Activated effector memory CD4-positive, alpha-beta T cell treated with anti-CD3 and anti-CD28 coated beads, Interleukin-2, amount 50 U/mL, for 16 hours (primary cell): ENCODE data around the gene GLS.
"Not testable (repeated sequence)": the region's sequence is repeated elsewhere in the genome, so short reads cannot be mapped to it uniquely, and the experiment has no call there.

Experiments used
- DNase-seq: peaks from one replicate; pipeline ENCODE4 v3.0.0-alpha.2; 2020

Gene GLS

DNA sequence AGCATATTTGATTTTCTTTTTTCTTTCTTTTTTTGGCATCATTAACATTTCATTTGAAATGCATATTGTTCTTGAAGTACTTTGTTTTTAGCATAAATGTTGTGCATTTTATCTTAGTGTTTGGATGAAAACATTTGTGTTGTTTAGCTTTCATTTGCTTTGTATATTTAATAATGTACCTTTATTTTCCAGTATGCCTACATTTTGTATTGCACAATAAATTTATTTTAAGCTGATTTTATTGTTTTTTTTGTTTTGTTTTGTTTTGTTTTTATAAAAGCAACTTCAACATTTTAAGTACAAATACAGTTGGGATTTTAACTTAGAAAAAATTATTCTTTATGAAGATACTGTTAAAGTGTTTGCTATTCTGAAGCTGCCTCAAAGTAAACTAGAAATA lies 54.4 kb downstream of the GLS start:
- no peak for DNase-seq

DNA sequence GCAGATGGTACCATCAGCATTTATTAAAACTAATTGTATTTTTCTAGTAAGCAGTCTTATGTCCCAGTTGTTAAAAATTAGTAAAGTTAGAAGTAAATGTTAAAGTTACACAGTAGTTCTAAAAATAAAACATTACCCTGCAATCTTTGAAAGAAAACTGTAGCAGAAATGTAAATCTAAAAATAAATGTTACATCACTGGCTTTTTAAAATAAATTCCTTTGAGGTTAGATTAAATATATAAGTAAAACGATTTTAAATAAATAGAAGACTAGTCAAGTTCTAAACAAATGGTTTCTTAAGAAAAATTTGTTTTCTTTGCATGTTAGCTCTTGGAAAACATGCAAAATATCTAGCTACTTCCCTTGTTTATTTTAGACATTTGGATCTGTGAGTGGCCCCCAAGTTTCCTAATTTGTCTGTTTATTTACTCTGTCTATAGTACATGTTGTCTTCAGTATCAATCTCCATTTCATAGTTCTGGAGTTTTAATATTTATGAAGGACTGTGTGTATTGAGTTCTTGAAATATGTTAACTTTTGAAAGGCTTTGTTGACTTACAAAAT lies 58.2 kb downstream of the GLS start:
- no peak for DNase-seq

GRCh38 chr2:190940454-190940853 lies 59.8 kb downstream of the GLS start:
- DNase-seq, result no peak

- DNase-seq, result no peak
Observed at GRCh38 chr2:190941571-190941970, 61.0 kb downstream of the GLS start.

DNA sequence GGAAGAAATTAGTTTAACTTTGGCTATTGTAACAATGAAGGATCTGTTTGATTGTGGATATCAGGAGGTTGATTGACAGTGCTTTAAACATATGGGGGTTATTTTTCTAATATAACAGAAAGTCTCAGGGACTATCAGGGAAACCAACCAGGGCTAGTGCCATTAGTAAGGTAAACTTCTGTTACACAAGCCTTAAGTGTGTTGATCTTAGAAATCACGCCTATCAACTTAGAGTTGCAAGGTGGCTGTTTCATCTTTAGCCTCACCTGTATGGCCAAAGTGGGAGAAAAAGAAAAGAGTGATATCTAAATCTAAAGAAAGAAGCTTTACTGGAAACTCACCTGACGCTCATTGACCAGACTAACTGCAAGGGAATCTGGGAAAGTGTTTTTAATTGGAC lies 62.1 kb downstream of the GLS start:
- DNase-seq, result no peak

- no peak for DNase-seq
Observed at GRCh38 chr2:190943706-190944105, 63.1 kb downstream of the GLS start.

DNA sequence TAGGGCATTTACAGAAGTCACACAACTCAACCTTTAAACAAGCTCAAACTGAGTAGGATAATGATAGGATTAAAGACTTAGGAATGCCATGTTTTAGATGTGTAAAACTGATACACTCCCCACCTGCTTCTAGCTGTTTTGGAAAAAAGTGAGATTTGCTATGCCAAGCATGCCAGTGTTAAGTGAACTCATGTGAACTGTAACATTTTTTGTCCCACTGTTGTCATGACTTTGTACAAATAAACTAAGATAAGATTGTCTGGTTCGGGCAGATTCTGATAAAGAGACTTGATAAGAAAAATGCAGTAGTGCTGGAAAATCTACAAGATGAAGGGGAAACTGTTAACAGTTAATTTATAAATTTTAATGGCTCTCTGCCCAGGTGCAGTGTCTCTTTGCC lies 66.5 kb downstream of the GLS start:
- no peak for DNase-seq

- DNase-seq, result no peak
Observed at GRCh38 chr2:190947711-190948251, 67.2 kb downstream of the GLS start.

DNA sequence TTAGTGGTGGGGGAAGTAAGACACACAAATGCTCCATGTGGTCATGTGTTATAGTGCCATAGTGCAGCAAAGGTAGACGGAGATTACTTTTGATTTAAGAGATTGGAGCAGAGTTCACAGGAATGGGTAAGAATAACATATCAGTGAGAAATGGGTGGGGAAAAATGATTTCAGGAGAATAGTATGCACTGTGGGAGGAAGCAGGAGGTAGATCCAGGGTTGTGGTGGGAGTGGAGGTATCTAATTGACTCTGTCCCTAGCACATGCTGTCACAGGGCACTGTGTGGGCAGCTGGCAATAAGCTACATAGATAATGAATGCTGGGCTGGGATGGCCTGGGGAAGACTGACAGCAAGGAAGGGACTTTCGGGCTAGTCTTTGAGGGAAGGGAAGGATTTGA lies 68.0 kb downstream of the GLS start:
- DNase-seq, result no peak

DNA sequence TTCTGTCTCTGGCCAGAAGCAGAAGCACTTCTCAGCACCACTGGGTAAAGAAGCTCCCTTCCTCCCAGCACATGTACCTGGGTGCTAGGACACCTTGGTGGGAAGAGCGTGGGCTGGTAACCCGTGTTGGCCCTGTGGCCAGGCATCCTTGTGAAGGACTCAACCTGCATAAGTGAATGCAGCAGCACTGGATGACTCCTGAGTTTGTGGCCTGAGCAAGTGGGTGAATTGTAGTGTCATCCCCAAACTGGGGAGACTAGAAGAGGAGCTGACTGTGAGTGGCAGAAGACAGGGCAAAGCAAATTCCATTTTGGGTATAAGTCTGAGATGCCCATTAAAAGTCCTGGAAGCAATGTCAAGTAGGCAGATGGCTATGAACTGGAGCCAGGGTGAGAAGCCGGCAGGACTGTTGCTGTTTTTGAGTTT lies 70.0 kb downstream of the GLS start:
- no peak for DNase-seq

- DNase-seq, result no peak
Observed at GRCh38 chr2:190953257-190953656, 72.6 kb downstream of the GLS start.

GRCh38 chr2:190959911-190960788 lies 79.5 kb downstream of the GLS start:
- no peak for DNase-seq

DNA sequence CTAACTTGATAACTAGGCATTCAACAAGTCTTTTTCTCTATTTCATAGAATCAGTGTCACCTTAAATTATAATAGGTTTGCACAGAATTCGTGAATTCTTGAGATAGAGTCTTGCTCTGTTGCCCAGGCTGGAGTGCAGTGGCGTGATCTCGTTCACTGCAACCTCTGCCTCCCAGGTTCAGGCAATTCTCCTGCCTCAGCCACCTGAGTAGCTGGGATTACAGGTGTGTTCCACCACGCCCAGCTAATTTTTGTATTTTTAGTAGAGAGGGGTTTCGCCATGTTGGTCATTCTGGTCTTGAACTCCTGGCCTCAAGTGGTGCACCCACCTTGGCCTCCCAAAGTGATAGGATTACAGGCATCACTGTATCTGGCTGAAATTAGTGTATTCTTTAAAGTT lies 80.5 kb downstream of the GLS start:
- DNase-seq, result not testable (repeated sequence)

- no peak for DNase-seq
Observed at GRCh38 chr2:190961918-190962487, 81.4 kb downstream of the GLS start.

DNA sequence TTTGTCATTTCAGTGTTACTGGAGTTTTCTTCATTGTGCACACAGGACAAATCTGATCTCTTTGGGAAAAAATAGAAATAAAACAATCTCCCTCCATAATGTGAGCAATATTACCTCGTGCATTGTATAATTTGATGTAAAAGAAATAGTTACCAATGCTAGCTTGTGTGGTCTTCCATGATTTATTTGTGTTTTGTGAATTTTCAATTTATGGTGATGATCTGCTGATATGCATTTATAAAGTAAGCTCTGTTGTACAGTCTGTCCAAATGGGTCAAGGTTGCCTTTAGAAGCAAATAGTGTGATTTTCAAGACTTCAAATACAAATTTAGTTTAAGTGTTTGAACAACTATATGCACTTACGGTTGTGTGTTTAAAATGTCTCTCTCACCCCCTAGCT lies 82.5 kb downstream of the GLS start:
- DNase-seq, result no peak

- no peak for DNase-seq
Observed at GRCh38 chr2:190964170-190964795, 83.7 kb downstream of the GLS start.

DNA sequence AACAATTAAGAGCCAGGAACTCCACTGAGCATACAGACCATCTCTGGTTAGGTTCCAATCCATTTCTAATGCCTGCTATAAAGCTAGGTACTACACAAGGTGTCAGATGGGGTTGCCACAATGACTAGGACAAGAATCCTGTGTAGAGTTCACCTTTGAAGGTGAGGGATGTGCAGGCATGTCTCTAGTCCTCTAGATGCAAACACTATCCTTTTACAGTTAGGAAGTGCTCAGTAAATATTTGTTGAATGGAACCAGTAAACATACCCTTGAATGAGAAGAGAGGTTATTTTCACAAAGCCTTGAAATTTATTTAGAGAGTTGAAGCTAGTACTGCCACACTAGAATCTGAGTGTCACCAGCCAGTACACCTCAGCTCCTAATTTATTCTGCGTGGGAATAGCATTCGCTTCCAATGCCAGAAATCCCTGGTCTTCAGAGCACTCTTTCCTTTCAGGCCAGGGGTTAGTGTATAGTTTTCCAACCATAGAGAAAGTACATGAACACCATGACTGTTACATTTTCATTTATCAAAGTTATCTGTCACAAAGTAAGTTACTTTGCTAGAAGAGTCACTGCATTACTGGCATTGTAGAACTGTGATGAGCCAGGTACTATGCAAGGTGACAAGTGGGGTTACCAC lies 85.1 kb downstream of the GLS start:
- no peak for DNase-seq

GRCh38 chr2:190968522-190968921 lies 87.9 kb downstream of the GLS start:
- DNase-seq, result no peak

DNA sequence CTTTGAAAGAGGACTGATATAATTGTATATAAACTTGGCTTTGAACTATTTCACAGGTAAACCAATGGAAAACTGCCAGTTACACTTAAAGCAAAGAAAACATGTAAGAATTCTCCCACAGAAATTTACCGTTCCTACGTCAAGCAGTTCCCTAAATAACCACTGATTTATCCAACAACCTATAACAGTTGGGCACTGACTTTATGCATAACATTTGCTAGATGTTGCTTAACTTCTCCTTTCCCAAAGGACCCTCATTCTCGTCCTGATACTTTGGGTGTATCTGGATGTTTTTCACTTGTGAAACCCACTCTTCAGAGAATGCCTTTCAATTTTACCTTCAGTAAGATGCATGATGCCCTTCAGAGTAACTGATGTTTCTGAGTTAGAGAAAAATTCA lies 89.5 kb downstream of the GLS start:
- DNase-seq, result no peak

- no peak for DNase-seq
Observed at GRCh38 chr2:190970873-190971506, 90.4 kb downstream of the GLS start.

- no peak for DNase-seq
Observed at GRCh38 chr2:190972213-190972612, 91.6 kb downstream of the GLS start.

GRCh38 chr2:190972846-190973245 lies 92.2 kb downstream of the GLS start:
- no peak for DNase-seq

DNA sequence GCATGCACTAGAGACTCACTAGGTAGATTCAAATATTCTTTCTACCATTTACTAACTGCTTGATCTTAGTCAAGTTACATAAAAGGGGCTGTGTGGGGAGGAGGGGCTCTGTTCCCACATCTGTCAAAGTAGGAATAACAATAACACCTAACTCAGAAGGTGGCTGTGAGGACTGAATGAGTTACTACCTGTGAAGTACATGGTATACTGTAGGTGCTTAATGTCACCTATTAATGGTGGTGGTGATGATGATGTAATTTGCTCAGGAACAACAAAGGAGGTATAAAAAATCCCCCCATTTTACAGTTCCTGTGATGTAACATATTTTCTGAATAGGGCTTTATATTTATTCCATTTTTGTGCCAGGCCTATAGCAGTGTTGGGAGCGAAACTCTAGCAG lies 92.6 kb downstream of the GLS start:
- DNase-seq, result no peak
